ENCODE measurements around the gene MACC1.
"Not testable (repeated sequence)": the region's sequence is repeated elsewhere in the genome, so short reads cannot be mapped to it uniquely, and the experiment has no call there.

The MACC1 gene

GRCh38 chr7:20172736-20173334, 44.3 kb downstream of the MACC1 start:
- DNase-seq: no peak

DNA sequence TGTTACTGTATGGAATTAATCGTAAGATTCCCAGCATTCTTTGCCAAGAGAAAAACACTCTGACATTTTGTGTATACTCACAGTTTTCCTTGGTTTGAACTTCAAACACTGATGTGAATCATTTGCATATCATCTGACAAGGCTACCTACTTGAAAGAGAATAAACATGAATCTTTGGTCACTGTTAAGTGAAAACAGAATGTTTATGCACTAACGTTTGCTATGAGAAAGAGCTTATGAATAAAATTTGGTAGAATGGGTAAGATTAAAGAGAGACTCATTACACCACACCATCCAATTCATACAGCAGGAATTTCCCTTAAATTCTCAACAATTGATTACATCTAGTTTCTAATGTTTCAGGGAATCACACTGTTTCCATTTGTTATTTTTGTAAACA, 46.6 kb downstream of the MACC1 start:
- no peak for DNase-seq

DNA sequence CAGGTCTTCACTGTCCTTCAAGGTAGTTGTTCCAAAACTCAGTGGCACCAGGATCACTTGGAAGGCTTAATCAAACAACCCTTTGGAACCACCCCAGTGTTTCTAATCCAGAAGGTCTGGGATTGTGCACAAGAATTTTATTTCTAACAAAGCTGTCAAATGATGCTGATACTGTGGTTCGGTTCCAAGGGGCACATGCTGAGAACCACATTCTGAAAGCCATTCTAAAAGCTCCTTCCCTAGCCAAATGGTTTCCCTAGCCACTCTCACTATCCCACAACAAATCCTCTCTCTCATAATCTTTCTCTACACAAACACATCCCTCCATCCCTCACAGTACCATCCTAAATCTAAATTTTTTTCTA, 52.1 kb downstream of the MACC1 start:
- DNase-seq: no peak

GRCh38 chr7:20164425-20165145, 52.6 kb downstream of the MACC1 start:
- DNase-seq: peak; percentile 42

DNA sequence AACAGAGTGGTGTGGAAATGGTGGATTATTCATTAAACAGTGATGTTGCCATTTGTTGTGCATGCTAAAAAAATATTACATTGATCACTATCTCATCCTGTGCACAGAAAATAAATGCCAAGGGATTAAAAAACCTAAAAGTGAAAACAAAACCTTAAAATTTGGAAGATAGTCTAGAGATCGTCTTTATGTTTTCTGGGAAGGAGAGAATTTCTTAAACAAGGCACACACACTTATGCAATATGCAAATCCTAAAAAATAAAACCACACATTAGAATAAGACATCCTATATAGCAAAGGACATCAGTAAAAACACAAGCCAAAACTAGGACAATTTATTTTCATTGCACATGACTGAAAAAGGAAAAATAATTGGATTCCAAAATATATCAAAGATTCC, 54.5 kb downstream of the MACC1 start:
- no peak for DNase-seq

DNA sequence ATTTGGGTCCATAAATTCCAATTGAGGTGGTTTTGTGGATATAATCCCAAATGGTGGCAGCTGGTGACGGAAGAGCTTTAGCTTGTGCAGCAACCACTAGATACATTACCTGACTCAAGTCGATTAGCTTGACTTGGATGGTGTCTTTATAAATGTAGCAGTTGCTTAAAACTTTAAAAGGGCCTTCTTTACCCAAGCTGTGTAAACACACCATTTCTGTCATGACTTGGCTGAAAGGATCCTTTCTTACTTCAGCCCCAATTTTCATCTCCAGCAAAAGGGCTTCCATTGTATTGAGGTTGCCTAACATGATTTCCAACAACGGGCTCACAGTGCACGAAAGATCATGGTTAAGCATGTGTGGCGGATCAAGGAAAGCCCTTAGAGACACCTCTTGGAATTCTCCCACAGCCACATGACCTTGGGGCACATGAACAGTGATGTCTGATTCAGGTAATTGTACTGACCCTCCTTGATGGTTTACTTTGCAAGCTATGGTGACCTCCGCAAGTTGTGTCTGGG, 57.9 kb downstream of the MACC1 start:
- no peak for DNase-seq

DNA sequence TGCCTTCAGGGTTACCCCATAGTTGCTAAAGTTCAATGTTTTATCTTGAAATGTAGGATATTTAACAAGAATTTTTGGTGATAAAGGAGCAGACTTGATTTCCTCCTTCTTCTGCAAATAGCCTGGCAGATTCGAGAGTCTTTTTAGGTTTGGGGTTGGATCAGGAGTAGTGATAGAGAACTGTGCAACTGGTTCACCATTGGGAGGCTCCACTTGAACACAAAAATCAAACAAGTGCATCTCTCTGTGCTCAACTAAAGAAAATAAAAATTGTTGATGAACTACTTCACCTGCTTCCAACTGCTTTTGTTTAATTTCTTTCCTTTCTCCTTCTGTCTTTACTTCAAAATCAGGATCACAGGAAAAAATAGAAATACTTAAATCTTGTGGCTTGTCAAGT, 58.5 kb downstream of the MACC1 start:
- DNase-seq: peak; percentile 8

GRCh38 chr7:20157456-20157855, 59.7 kb downstream of the MACC1 start:
- DNase-seq: no peak

DNA sequence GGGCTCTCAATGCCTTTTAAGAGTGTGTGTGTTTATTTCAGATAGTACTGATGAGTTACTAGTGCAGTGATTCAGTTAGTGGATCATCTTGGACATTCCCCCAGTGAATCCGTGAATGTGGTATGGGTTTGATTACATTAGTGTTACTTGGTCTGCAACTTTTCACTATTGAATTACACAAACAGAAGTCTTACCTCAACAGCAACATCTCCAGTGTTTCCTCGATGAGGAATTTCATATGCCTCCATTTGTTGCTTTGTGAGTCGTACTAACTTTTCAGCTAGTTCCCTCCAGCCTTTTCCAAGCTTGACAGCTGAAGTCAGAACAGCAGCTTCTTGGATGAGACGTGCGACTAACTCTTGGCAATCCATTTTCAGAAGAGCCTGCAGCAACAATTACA, 63.2 kb downstream of the MACC1 start:
- DNase-seq: no peak

DNA sequence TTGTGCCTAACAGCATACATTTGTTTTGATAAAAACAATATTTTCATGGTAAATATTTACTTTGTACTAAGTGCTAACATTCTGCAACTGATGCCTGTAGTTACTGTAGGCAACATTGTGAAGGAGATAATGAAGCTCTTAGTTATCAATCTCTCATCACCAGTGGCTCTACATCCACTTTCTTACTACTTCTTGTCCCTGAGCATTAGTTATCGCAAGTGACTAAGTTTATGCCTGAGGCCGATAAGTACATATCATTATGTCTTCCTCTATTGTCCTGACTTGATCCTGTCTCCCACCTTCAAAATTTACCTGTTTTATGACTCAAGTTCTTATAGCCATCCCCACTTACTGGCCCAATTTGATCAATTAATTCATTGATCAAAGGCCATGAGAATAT, 63.6 kb downstream of the MACC1 start:
- DNase-seq: no peak

DNA sequence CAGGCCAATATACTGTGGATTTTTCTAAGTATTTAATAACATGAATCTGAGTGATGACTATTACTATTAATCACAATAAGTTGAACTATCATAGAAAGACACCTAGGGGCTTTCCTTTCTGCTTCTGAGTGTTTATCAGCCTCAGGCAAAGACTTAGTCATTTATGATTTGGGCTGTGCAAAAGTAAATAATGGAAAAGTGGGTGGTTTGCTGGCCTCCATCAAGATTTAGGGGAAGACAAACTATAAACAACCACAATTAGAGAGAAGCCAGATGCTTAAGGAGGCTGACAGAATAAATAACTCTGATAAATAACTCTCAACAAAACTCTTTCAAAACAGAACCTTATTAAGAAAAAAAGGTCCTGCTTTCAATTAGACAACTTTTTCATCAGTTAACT, 64.7 kb downstream of the MACC1 start:
- no peak for DNase-seq

DNA sequence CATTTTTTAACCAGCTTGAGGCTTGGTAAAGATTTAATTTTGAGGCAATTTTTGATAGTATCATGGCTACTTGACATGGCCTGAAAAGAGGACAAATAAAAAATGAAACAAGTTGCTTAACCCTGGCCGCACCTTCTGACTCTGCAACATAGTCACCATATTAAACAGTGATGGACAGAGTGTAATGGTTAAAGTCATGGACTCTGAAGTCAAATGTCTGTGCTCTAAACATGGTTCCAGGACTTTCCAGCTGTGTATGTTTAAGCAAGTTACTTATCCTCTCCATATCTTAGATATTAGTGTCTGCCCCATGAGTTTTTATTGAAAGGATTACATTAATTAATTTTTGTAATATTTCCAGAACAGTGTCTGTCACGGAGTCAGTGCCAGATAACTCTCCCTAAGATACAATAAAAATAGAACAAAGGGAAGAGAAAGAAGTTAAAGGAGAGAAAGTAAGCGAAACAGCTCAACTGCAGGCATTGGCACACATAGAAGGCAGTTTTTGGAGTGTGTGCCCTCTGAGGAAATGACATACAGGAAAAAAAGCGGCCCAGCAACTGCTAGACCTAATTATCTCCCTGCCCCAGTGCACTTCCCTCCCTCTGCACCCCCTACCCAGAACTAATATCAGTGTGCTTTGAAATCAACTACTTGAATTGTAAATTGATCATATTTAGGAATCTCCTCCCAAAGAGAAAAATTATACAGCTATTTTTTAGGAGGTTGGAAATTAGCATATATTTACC, 65.3 kb downstream of the MACC1 start:
- no peak for DNase-seq

- no peak for DNase-seq
These were observed 70.7 kb downstream of the MACC1 start for GRCh38 chr7:20146451-20146850.

- DNase-seq: no peak
These were observed 72.4 kb downstream of the MACC1 start for GRCh38 chr7:20144801-20145200.

GRCh38 chr7:20141666-20142065, 75.5 kb downstream of the MACC1 start:
- no peak for DNase-seq

DNA sequence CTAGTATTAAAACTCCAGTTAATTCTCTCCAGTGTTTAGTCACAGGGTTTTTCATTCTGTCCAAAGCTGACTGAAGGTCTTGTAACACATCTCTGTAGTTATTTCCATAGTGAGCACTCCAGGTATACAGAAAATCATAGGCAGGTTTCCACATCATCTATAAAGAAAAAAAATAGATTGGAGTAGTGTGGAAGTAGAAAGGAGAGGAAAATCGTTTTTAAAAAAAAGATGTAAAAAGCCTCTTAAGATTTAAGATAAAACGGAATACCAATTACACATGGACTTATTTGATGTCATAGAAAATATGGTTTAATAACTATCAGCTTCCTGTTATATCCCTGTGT, 76.2 kb downstream of the MACC1 start:
- no peak for DNase-seq

DNA sequence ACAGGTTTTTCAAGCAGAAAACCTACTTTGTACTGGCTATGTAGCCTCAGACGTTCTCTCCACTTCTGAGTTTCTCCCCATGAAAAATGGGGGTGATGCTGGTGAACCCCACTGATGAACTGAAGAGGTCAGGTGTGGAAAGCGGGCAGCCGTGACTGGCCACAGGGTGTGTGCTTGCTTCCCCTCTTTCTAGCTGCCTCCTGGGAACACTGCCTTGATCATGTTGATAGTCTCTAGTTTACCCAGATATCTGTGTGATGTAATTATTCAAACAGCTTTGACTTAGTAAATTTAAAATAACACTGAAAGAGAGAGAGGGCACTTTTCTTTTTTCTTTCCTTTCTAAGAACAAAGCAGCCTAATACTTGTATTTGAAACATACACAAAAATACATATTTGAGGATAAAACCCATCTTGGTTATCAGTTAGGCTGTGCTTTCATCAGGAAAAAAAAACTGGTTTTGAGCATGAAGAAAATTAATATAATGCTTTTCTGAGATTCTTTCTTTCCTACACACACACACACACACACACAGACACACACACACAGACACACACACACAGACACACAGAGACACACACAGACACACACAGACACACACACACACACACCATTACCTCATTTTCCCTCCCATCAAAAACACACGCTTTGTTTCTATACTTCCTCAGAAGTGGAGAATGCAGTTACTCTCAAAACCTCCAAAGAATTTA, 76.7 kb downstream of the MACC1 start:
- DNase-seq: no peak

DNA sequence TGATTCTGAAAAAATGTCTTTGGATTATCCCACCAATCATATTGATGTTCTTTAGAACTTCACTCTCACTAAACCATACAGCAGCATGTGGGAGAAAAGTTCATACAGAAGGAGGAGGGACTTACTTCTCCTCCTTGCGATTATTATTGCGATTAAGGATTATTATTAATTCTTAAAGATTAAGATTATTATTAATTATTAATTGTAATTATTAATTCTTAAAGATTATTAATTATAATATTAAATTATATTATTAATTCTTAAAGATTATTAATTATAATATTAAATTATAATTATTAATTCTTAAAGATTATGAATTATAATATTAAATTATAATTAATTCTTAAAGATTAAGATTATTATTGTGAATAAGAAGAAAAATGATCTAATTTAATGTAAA, 80.5 kb downstream of the MACC1 start:
- no peak for DNase-seq

DNA sequence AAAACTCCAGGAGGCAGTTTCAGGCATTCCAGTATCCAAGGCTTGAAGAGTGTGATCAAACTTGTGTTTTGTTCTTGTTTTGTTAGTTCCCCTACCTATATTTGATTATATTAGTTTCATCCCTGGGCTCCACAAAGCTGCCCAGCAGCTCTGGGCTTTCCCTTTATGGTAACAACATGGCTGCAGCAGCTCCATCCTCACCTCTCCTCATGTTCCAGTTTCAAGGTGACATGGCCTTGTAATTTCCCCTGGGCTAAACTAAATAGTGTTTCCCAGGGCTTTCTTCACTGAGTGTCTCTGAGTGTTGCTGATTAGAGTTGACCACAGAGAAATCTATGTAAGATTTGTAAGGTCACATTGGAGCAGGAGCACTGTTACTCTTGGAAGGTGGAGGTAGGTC, 83.4 kb downstream of the MACC1 start:
- no peak for DNase-seq

GRCh38 chr7:20132585-20132984, 84.6 kb downstream of the MACC1 start:
- DNase-seq: no peak

GRCh38 chr7:20131776-20132175, 85.4 kb downstream of the MACC1 start:
- DNase-seq: no peak

- DNase-seq: no peak
These were observed 87.3 kb downstream of the MACC1 start for GRCh38 chr7:20129920-20130319.

DNA sequence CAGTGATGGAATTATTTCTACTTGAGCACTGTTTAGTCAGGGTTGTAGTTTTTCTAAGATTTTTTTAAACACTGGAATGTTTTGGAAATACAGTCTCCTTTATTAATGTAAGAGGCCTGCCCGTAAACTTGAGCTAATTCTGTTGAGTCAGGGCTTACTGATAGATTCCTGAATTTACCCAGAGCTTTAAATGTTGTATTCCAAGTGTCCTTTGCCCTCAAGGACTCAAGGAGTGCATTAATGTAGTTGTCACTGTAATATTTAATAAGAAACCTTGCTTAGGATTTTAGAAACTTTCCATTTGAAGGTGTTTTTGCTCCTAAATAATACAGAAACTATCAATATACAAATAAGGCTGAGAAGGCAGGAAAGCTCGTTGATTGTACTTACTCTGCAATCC, 89.2 kb downstream of the MACC1 start:
- no peak for DNase-seq

DNA sequence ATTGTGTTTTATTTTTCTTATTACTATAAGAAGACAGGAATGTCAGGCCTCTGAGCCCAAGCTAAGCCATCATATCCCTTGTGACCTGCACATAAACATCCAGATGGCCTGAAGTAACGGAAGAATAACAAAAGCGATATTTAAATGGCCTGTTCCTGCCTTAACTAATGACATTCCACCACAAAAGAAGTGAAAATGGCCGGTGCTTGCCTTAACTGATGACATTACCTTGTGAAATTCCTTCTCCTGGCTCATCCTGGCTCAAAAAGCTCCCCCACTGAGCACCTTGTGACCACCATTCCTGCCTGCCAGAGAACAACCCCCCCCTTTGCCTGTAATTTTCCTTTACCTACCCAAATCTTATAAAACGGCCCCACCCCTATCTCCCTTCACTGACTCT, 91.1 kb downstream of the MACC1 start:
- not testable (repeated sequence) for DNase-seq

All from MV-4-11 (cell line).